Activated CD8-positive, alpha-beta T cell treated with anti-CD3 and anti-CD28 coated beads for 36 hours (primary cell): ENCODE results near the gene ADGRL4. TPM values are rescaled to one million over a fixed set of nuclear protein-coding genes. Genes with fewer than 3 reads are reported as not detected.
A peak's percentile ranks its signal among the peaks of the same experiment; 100 is the strongest.

ENCODE experiments used
- ATAC-seq: fragments of 200-7000 bp; cut with Tn5 transposase; one replicate; pipeline ENCODE4 v1.10.0; 2021; ENCODE audit warnings: mild to moderate bottlenecking, moderate library complexity
- CTCF ChIA-PET: fragments of 350-600 bp; sonication (Branson Sonifier 250); formaldehyde crosslinking; loops from one replicate; lab custom pipeline; 2021; ENCODE audit warnings: antibody characterized with exemption; lab: Charles Lee
- POLR2A ChIA-PET: fragments of 350-600 bp; sonication (Branson Sonifier 250); formaldehyde crosslinking; loops from one replicate; lab custom pipeline; 2021; ENCODE audit warnings: antibody characterized with exemption; lab: Charles Lee
- DNase-seq: peaks from one replicate; pipeline ENCODE4 v3.0.0-alpha.2; 2020
- H3K27ac Mint-ChIP-seq: one replicate; pipeline ENCODE4 v1.8.0; 2021; ENCODE audit warnings: mild to moderate bottlenecking, mixed read lengths
- H3K27me3 Mint-ChIP-seq: one replicate; pipeline ENCODE4 v1.8.0; 2021; ENCODE audit warnings: mixed read lengths
- H3K36me3 Mint-ChIP-seq: one replicate; pipeline ENCODE4 v1.8.0; 2021; ENCODE audit warnings: low read depth, mixed read lengths
- H3K4me1 Mint-ChIP-seq: one replicate; pipeline ENCODE4 v1.8.0; 2021; ENCODE audit warnings: low read depth, mixed read lengths
- H3K4me3 Mint-ChIP-seq: one replicate; pipeline ENCODE4 v1.8.0; 2021; ENCODE audit warnings: mild to moderate bottlenecking, moderate library complexity, mixed read lengths
- H3K9me3 Mint-ChIP-seq: one replicate; pipeline ENCODE4 v1.8.0; 2021; ENCODE audit warnings: mixed read lengths
- intact Hi-C: fragments of 100-400 bp; cut with micrococcal nuclease; formaldehyde crosslinking; loops from one replicate; pipeline ENCODE4 v1.10.0; 2022
- total RNA-seq, 2 experiments: library from RNA; stranded (reverse); gene quantifications; one replicate each; pipeline ENCODE4 v1.2.3, GENCODE V29; 2021
- TF ChIP-seq, protein P1 (sequence below): fragments of 200-600 bp; IDR thresholded peaks from one replicate; pipeline ENCODE4 v1.8.0; 2022; ENCODE audit warnings: antibody characterized with exemption, mild to moderate bottlenecking

ADGRL4 gene
- total RNA-seq, 2 experiments from 2014 or later = not detected

GRCh38 chr1:79042539-79042938, 36.0 kb upstream of the ADGRL4 start:
- peaks cover 5% of the 10 kb centered on the region for H3K9me3 Mint-ChIP-seq
- intact Hi-C loops = no loop called here
- no peaks in the 10 kb centered on the region for H3K27me3 Mint-ChIP-seq
- POLR2A ChIA-PET = no interaction called here
- ATAC-seq = no peak
- no peak for DNase-seq
- no peak overlapping the region for H3K4me3 Mint-ChIP-seq
- no peaks in the 10 kb centered on the region for H3K36me3 Mint-ChIP-seq
- H3K27ac Mint-ChIP-seq = no peak overlapping the region
- CTCF ChIA-PET = interaction anchor here (0.6 to 0.9 kb wide), 2 partner anchors 21 to 110 kb away, joined by 3 read pairs; no protein-coding TSS in a partner anchor
- TF ChIP-seq, protein P1, sequence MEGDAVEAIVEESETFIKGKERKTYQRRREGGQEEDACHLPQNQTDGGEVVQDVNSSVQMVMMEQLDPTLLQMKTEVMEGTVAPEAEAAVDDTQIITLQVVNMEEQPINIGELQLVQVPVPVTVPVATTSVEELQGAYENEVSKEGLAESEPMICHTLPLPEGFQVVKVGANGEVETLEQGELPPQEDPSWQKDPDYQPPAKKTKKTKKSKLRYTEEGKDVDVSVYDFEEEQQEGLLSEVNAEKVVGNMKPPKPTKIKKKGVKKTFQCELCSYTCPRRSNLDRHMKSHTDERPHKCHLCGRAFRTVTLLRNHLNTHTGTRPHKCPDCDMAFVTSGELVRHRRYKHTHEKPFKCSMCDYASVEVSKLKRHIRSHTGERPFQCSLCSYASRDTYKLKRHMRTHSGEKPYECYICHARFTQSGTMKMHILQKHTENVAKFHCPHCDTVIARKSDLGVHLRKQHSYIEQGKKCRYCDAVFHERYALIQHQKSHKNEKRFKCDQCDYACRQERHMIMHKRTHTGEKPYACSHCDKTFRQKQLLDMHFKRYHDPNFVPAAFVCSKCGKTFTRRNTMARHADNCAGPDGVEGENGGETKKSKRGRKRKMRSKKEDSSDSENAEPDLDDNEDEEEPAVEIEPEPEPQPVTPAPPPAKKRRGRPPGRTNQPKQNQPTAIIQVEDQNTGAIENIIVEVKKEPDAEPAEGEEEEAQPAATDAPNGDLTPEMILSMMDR = no peak
- peaks cover 3% of the 10 kb centered on the region for H3K4me1 Mint-ChIP-seq

DNA sequence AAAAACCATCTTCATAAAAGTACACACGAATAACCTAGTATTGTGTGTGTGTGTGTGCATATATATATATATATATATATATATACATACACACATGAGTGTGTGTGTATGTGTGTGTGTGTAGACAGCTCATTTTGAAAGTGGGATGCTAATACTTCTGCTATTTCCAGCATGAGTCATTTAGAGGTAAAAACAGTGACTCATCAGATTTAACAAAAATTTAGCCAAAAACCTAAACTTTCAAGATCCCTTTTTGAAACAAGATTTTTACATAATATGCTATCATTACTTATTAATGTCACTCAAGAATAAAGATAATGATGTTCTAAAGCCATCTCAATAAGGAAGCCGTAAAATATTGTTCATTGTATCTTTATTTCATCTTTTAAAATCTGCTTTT, 35.6 kb upstream of the ADGRL4 start:
- CTCF ChIA-PET = no interaction called here
- ATAC-seq (no peak), DNase-seq (no peak)
- no peak overlapping the region for H3K4me3 Mint-ChIP-seq
- no peaks in the 10 kb centered on the region for H3K27me3 Mint-ChIP-seq
- POLR2A ChIA-PET = no interaction called here
- H3K9me3 Mint-ChIP-seq = peaks cover 10% of the 10 kb centered on the region
- H3K27ac Mint-ChIP-seq = no peak overlapping the region
- peaks cover 3% of the 10 kb centered on the region for H3K4me1 Mint-ChIP-seq
- intact Hi-C loops = no loop called here
- H3K36me3 Mint-ChIP-seq = no peaks in the 10 kb centered on the region
- TF ChIP-seq, protein P1 = no peak

DNA sequence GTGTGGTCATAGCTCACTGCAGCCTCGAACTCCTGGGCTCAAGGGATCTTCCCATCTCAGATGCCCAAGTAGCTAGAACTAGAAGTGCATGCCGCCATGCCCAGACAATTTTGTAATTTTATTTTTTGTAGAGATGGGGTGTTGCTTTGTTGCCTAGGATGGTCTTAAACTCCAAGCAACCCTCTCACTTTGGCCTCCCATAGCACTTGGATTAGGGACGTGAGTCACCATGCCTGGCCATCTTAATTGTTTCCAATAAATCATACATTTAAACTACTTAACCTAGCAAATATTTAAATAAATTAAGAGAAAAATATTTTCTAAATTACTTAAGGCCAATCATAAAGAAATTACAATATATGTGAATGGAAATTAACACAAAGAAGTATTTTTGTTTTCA, 35.1 kb upstream of the ADGRL4 start:
- intact Hi-C loops = no loop called here
- H3K36me3 Mint-ChIP-seq = no peaks in the 10 kb centered on the region
- ChIA-PET CTCF (no interaction called here), POLR2A (no interaction called here)
- peaks cover 10% of the 10 kb centered on the region for H3K9me3 Mint-ChIP-seq
- peaks cover 3% of the 10 kb centered on the region for H3K4me1 Mint-ChIP-seq
- ATAC-seq (no peak), DNase-seq (no peak)
- H3K27me3 Mint-ChIP-seq = no peaks in the 10 kb centered on the region
- TF ChIP-seq, protein P1 = no peak
- H3K27ac Mint-ChIP-seq = no peak overlapping the region
- H3K4me3 Mint-ChIP-seq = no peak overlapping the region

- ATAC-seq = peak; percentile 89
- Mint-ChIP-seq H3K4me1 (peaks cover 3% of the 10 kb centered on the region), H3K4me3 (no peak overlapping the region), H3K9me3 (peaks cover 10% of the 10 kb centered on the region), H3K36me3 (no peaks in the 10 kb centered on the region), H3K27ac (no peak overlapping the region), H3K27me3 (no peaks in the 10 kb centered on the region)
- ChIA-PET CTCF (no interaction called here), POLR2A (no interaction called here)
- TF ChIP-seq, protein P1 = no peak
- no peak for DNase-seq
- intact Hi-C loops = no loop called here
Observed at GRCh38 chr1:79040424-79041082, 34.0 kb upstream of the ADGRL4 start.

GRCh38 chr1:79037085-79037484, 30.6 kb upstream of the ADGRL4 start:
- Mint-ChIP-seq H3K27ac (no peak overlapping the region), H3K4me1 (peaks cover 3% of the 10 kb centered on the region), H3K4me3 (no peak overlapping the region), H3K9me3 (peaks cover 10% of the 10 kb centered on the region), H3K27me3 (no peaks in the 10 kb centered on the region), H3K36me3 (no peaks in the 10 kb centered on the region)
- no peak for ATAC-seq
- ChIA-PET POLR2A (no interaction called here), CTCF (no interaction called here)
- intact Hi-C loops = no loop called here
- TF ChIP-seq, protein P1 = no peak
- DNase-seq = no peak
